ENCODE data around the gene CHMP2A. TPM values are rescaled to one million over a fixed set of nuclear protein-coding genes. Genes with fewer than 3 reads are reported as not detected.
A peak's percentile ranks its signal among the peaks of the same experiment; 100 is the strongest.

The CHMP2A gene
- total RNA-seq, 1 experiment from 2014 or later: 98.7 TPM

GRCh38 chr19:58570770-58571574 lies 16.1 kb upstream of the CHMP2A start:
- no peak for DNase-seq (ENCODE audit: low read depth)

- no peak for DNase-seq (ENCODE audit: low read depth)
Measured at GRCh38 chr19:58569943-58570670, 15.2 kb upstream of the CHMP2A start.

GRCh38 chr19:58569191-58569942 lies 14.5 kb upstream of the CHMP2A start:
- DNase-seq (ENCODE audit: low read depth): no peak

GRCh38 chr19:58568453-58569130 lies 13.7 kb upstream of the CHMP2A start:
- no peak for DNase-seq (ENCODE audit: low read depth)

- DNase-seq (ENCODE audit: low read depth): no peak
Measured at GRCh38 chr19:58566989-58567388, 12.1 kb upstream of the CHMP2A start.

- no peak for DNase-seq (ENCODE audit: low read depth)
Measured at GRCh38 chr19:58563823-58564222, 8.9 kb upstream of the CHMP2A start.

- DNase-seq (ENCODE audit: low read depth): no peak
Measured at GRCh38 chr19:58563034-58563573, 8.2 kb upstream of the CHMP2A start.

- no peak for DNase-seq (ENCODE audit: low read depth)
Measured at GRCh38 chr19:58562122-58563033, 7.5 kb upstream of the CHMP2A start.

GRCh38 chr19:58561373-58562121 lies 6.6 kb upstream of the CHMP2A start:
- no peak for DNase-seq (ENCODE audit: low read depth)

GRCh38 chr19:58560921-58561320 lies 6.0 kb upstream of the CHMP2A start:
- no peak for DNase-seq (ENCODE audit: low read depth)

- DNase-seq (ENCODE audit: low read depth): no peak
Measured at GRCh38 chr19:58560007-58560887, 5.3 kb upstream of the CHMP2A start.

- DNase-seq (ENCODE audit: low read depth): peak; percentile 95
Measured at GRCh38 chr19:58559275-58560006, 4.5 kb upstream of the CHMP2A start.

GRCh38 chr19:58558623-58559274 lies 3.8 kb upstream of the CHMP2A start:
- peak; percentile 97 for DNase-seq (ENCODE audit: low read depth)

GRCh38 chr19:58558066-58558622 lies 3.2 kb upstream of the CHMP2A start, which contains the start of gene UBE2M:
UBE2M (minus strand) TSS chr19:58558611; CDS start chr19:58558381, 230 bp downstream.
- DNase-seq (ENCODE audit: low read depth): no peak

GRCh38 chr19:58557221-58558065 lies 2.5 kb upstream of the CHMP2A start:
- no peak for DNase-seq (ENCODE audit: low read depth)
